HepG2 (cell line): ENCODE data around the gene AHCYL2.

Source experiments
- CBX1 ChIP-seq: IDR thresholded peaks from one replicate; pipeline ENCODE4 v1.6.1; 2016; ENCODE audit warnings: antibody characterized with exemption, low read depth
- CBX5 ChIP-seq: sonication (generic); formaldehyde crosslinking; IDR thresholded peaks from 2 replicates; pipeline ENCODE4 v1.4.0; 2020; ENCODE audit warnings: missing genetic modification reagents, borderline replicate concordance
- EP300 ChIP-seq, 3 experiments: sonication (generic) in 1 of 3; formaldehyde crosslinking in 1 of 3; IDR thresholded peaks; 2 replicates each; pipeline versions ENCODE4 v1.5.1 to v1.6.1; 2011 to 2020; ENCODE audit warnings: low read depth in 2 of 3, low read length in 2 of 3, borderline replicate concordance in 1 of 3, improper control_type of control experiment in 1 of 3, mild to moderate bottlenecking in 1 of 3, missing genetic modification reagents in 1 of 3, moderate library complexity in 1 of 3
- HDAC6 ChIP-seq: fragments of 200-600 bp; sonication (generic); IDR thresholded peaks from 2 replicates; pipeline ENCODE4 v1.7.0; 2017; ENCODE audit warnings: mild to moderate bottlenecking, antibody characterized with exemption, low read length, low read depth
- HMGA1 ChIP-seq: sonication (generic); formaldehyde crosslinking; conservative IDR thresholded peaks from 2 replicates; pipeline ENCODE4 v1.4.0; 2020; ENCODE audit warnings: missing genetic modification reagents
- MIER2 ChIP-seq: IDR thresholded peaks from 2 replicates; pipeline ENCODE4 v1.6.1; 2016; ENCODE audit warnings: missing biosample characterization, missing genetic modification reagents
- NFRKB ChIP-seq: fragments of 450-650 bp; IDR thresholded peaks from 2 replicates; pipeline ENCODE4 v1.6.1; 2017
- PHF8 ChIP-seq: sonication (generic); formaldehyde crosslinking; IDR thresholded peaks from 2 replicates; pipeline ENCODE4 v1.5.0; 2020; ENCODE audit warnings: missing genetic modification reagents
- PLRG1 ChIP-seq: fragments of 450-650 bp; conservative IDR thresholded peaks from 2 replicates; pipeline ENCODE4 v1.6.1; 2016
- POLR2A ChIP-seq, 2 experiments: IDR thresholded peaks; 2 replicates each; pipeline ENCODE4 v1.6.1; 2011; ENCODE audit warnings: low read depth in 2 of 2, low read length in 2 of 2, mild to moderate bottlenecking in 1 of 2, moderate library complexity in 1 of 2; ENCODE audit not compliant: insufficient read depth in 1 of 2
- YY1 ChIP-seq: IDR thresholded peaks from 2 replicates; pipeline ENCODE4 v1.6.1; 2011; ENCODE audit warnings: low read length, low read depth, moderate library complexity, mild to moderate bottlenecking; ENCODE audit not compliant: insufficient read depth, insufficient replicate concordance
- ZNF776 ChIP-seq: sonication (generic); formaldehyde crosslinking; IDR thresholded peaks from 2 replicates; pipeline ENCODE4 v1.4.0; 2020; ENCODE audit warnings: mild to moderate bottlenecking, missing genetic modification reagents
- TF ChIP-seq, protein P1 (sequence below): sonication (generic); formaldehyde crosslinking; IDR thresholded peaks from 2 replicates; pipeline ENCODE4 v1.8.0; 2022; ENCODE audit warnings: mild to moderate bottlenecking, missing genetic modification reagents, moderate library complexity
- TF ChIP-seq, protein P2 (sequence below): sonication (generic); formaldehyde crosslinking; IDR thresholded peaks from 2 replicates; pipeline ENCODE4 v1.5.0; 2020; ENCODE audit warnings: mild to moderate bottlenecking, missing genetic modification reagents, moderate library complexity

DNA sequence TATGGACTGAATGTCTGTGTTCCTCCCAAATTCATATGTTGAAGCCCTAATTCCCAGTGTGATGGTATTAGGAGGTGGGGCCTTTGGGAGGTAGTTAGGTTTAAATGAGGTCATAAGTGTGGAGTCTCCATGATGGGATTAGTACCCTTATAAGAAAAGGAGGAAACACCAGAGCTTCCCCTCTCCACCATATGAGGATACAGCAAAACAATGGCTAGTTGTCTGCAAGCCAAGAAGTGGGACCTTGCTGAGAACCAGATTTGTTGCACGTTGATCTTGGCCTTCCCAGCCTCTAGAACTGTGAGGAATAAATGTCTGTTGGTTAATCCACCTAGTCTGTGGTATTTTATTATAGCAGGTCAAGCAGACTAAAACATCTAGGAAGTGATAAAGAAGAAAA, 102.2 kb downstream of the AHCYL2 start:
- TF ChIP-seq YY1, result no peak
- TF ChIP-seq NFRKB, result no peak
- TF ChIP-seq PLRG1, result no peak
- no peak for TF ChIP-seq HMGA1 (CRISPR knock-in tag)
- no peak for TF ChIP-seq CBX5
- TF ChIP-seq, protein P1, sequence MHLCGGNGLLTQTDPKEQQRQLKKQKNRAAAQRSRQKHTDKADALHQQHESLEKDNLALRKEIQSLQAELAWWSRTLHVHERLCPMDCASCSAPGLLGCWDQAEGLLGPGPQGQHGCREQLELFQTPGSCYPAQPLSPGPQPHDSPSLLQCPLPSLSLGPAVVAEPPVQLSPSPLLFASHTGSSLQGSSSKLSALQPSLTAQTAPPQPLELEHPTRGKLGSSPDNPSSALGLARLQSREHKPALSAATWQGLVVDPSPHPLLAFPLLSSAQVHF (CRISPR knock-in tag), result no peak
- TF ChIP-seq PHF8 (CRISPR knock-in tag), result no peak
- TF ChIP-seq POLR2A (IDR thresholded peaks at IDR 0.05; ENCODE audit: insufficient read depth in 1 of 2, low read depth in 2 of 2, low read length in 2 of 2), result no peak
- TF ChIP-seq, protein P2, sequence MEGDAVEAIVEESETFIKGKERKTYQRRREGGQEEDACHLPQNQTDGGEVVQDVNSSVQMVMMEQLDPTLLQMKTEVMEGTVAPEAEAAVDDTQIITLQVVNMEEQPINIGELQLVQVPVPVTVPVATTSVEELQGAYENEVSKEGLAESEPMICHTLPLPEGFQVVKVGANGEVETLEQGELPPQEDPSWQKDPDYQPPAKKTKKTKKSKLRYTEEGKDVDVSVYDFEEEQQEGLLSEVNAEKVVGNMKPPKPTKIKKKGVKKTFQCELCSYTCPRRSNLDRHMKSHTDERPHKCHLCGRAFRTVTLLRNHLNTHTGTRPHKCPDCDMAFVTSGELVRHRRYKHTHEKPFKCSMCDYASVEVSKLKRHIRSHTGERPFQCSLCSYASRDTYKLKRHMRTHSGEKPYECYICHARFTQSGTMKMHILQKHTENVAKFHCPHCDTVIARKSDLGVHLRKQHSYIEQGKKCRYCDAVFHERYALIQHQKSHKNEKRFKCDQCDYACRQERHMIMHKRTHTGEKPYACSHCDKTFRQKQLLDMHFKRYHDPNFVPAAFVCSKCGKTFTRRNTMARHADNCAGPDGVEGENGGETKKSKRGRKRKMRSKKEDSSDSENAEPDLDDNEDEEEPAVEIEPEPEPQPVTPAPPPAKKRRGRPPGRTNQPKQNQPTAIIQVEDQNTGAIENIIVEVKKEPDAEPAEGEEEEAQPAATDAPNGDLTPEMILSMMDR (CRISPR knock-in tag), result no peak
- no peak for TF ChIP-seq CBX1
- no peak for TF ChIP-seq ZNF776 (CRISPR knock-in tag)
- TF ChIP-seq EP300 (IDR thresholded peaks at IDR 0.05; ENCODE audit: low read depth in 2 of 2, low read length in 2 of 2), result no peak
- TF ChIP-seq EP300 (CRISPR knock-in tag; IDR thresholded peaks at IDR 0.05; ENCODE audit: borderline replicate concordance), result no peak
- no peak for TF ChIP-seq HDAC6
- TF ChIP-seq MIER2 (CRISPR knock-in tag), result no peak
